NCI-H446 treated with DMSO at 0.1 percent for 48 hours (cell line): ENCODE data around the gene SORCS2.

Source experiments
- DNase-seq: peaks from one replicate; lab custom pipeline; 2025; lab: John Stamatoyannopoulos, UW

The SORCS2 gene

DNA sequence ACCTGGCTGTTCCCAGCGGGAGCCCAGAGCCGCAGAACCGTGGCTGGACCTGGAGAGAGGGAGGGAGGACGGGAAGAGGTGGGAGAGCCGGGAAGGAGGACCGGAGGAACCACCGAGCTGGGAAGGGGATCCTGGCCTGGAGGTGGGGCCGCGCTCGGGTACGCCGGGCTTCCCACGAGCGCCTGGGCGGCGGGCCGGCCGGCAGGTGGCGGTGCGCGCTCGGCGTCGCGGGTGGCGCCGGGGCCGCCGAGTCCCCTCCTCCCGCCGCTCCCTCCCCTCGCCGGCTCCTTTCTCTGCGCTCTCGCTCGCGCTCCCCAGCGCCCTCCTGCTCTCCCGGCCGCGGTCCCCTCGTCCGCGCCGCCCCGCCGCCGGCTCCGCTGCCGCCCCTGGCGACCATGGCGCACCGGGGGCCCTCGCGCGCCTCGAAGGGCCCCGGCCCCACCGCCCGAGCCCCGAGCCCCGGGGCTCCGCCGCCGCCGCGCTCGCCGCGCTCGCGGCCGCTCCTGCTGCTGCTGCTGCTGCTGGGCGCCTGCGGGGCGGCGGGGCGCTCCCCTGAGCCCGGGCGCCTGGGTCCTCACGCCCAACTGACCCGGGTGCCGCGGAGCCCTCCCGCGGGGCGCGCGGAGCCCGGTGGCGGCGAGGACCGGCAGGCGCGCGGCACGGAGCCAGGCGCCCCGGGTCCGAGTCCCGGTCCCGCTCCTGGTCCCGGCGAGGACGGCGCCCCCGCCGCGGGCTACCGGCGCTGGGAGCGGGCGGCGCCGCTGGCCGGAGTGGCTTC is at the start of gene SORCS2:
TSS of gene SORCS2 (plus strand) at position 287 of the 778 bp plus-strand sequence.
- no peak for DNase-seq

DNA sequence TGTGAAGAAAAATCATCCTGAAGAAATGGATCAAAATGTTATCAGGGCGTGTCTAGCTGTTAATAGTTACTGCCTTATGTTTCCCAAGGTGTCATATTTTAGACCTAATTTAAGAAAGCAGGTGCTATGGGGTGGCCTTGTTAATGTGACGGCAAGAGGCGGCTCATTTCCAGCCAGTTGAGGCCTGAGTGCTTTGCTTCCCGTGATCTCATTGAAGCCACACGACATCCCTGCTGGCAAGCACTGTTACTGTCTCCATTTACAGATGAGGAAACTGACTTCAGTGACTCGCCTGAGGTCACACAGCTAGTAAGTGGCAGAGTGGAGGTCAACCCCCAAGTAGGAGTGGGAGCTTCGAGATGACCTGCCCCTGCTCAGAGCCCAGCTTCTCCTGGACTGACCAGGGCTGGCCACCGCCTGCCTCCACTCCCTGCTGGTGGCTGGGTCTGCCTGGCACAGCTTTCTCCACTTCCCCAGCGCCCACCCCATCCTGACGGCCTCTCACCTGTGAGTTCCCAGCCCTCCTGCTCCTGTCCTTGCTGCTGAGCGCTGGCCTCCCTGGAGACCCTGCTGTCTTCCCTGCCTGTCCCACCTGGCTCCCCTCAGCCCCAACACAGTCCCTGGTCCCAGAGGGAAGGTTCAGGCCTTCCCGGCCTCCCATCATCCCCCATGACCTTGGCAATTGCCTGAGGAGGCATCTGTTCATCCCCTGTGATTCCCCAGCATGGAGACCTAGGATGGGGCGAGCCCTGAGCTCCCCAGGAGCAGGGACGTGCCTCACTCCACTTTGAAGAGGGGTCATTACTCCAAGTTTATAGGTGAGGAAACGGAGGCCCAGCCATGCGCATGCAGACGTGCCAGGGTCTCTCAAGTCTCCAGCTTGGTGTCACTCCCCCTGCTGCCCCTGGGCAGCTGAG is 47.7 kb upstream of the SORCS2 start:
- no peak for DNase-seq

DNA sequence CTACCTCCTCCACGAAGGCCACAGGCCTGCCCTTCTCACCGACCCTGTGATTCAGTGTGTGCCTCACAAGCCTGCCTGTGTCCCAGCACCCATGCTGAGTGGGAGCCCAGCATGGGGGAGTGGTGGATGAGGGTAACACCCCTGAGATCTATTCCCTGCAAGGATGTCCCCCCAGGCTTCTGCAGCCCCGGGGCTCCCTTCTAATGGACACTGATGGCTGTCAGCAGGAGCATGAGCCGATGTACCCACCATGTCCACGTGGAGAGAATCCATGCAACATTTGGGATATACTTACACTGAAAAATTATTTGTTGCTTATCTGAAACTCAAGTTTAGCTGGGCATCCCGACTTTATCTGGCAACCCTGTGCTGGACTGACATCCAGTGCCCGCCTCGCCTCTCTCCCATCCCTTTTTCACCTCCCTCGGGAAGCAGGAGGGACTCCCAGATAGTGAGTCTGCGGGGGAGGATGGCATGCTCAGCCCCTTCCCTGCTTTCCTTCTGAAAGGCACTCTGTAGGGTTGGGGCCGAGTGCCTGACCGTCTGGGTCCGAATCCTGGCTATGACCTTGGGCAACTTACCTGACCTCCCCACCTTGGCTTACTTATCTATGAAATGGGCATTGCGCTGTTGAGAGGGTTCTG is 46.9 kb upstream of the SORCS2 start:
- no peak for DNase-seq

GRCh38 chr4:7146059-7146785 is 46.1 kb upstream of the SORCS2 start:
- DNase-seq: no peak

- DNase-seq: no peak
Observed at GRCh38 chr4:7146786-7147115, 45.6 kb upstream of the SORCS2 start.

DNA sequence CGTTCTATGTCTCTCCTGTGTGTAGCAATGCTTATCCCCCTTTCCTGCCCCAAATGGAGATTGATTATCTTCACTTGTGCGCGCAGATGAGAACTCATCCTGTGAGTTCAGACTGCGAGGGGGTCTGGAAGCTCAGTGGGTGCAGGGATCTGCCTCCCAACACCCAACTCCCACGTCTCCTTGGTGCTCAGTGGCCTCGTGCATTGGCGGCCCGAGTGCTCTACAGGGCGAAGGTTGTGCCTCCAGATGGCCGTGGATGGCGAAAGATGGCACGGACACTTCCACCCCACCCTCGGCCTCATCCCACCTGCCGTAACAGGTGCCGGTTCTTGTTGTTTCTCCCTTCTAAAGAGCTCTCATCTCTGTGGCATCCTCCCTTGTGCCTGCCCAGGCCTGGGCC is 45.1 kb upstream of the SORCS2 start:
- no peak for DNase-seq

GRCh38 chr4:7147661-7148310 is 44.6 kb upstream of the SORCS2 start:
- DNase-seq: no peak

- no peak for DNase-seq
Observed at GRCh38 chr4:7148337-7148736, 44.0 kb upstream of the SORCS2 start.

DNA sequence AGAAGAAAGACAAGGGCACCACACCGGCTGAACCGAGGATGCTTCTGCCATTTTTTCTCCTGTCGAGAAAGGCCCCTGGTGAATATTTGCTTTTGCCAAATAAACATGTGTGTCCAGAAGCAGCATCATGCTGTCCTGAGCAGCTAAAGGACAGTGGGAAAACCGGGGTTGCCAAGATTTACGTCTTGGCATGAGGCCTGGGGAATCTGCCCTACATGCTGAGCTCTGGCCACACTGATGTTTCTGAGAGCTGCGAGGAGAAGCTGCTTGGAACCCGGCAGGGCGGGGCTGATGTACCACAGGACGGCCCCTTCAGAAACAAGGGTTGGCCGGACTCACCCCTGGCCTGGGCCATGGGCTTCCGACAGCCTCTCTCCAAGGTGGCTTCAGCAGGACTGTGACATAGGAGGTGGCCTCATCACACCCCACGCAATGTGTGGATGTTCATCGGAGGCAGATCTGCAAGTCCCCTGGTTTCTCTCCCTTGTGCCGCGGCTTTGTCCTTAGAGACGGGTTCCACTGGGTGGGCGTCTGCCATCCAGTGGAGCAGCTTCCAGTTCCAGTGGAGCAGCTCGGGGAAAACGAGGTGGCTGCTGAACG is 42.2 kb upstream of the SORCS2 start:
- DNase-seq: no peak

DNA sequence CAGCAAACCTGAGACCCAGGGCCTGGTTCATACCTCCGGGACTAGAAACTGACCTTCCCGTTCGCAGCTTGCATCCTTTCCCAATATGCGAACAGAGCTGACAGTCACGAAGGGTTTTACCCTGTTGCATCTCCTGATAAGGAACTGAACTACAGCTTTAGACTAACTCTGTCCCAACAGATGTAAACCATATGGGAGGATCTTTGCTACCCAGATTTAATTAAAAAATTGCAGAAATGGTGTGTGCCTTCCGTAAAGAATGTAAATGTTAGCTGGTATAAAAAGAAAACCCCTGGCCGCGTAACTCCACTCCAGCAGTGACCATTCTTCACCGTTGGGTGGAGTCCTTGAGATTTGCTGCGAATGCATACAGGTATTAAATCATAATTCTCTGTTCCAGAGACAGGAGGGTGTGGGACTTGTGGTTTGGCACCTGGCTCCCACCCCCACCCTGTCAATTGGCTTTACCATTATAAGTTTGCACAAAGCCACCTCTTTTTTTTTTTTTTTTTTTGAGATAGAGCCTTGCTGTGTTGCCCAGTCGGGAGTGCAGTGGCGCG is 40.6 kb upstream of the SORCS2 start:
- DNase-seq: no peak

- no peak for DNase-seq
Observed at GRCh38 chr4:7153711-7154110, 38.6 kb upstream of the SORCS2 start.

DNA sequence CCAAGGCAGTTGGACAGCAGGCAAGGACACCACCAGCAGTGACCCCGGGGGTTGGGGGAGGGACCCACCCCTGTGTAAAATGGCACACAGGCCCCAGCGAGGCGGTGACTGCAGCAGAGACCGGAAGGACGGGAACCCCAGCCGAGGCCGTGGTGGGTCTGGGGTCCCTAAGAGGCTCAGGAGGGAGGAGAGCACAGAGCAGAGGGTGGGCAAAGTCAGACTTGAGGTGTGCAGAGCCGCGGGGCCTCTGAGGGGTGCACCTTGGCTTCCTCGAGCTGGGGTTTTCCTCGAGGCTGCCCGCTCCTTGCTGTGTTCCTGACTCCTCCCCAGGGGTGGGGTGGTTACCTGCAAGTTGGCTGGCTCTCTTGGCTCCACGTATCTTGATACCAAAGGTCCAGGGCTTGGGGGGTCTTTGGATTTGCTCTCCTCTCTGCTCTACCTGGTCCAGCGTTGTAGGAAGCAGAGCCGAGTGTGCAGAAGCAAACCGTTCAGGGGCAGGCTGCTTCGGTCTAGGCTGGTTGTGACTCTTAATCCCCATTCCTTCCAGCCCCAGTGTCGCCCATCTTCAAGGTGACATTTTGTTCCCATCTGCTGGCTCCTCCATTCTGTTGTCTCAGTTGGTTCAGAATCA is 37.9 kb upstream of the SORCS2 start:
- no peak for DNase-seq

GRCh38 chr4:7155590-7156071 is 36.7 kb upstream of the SORCS2 start:
- no peak for DNase-seq

- no peak for DNase-seq
Observed at GRCh38 chr4:7156328-7156727, 36.0 kb upstream of the SORCS2 start.

DNA sequence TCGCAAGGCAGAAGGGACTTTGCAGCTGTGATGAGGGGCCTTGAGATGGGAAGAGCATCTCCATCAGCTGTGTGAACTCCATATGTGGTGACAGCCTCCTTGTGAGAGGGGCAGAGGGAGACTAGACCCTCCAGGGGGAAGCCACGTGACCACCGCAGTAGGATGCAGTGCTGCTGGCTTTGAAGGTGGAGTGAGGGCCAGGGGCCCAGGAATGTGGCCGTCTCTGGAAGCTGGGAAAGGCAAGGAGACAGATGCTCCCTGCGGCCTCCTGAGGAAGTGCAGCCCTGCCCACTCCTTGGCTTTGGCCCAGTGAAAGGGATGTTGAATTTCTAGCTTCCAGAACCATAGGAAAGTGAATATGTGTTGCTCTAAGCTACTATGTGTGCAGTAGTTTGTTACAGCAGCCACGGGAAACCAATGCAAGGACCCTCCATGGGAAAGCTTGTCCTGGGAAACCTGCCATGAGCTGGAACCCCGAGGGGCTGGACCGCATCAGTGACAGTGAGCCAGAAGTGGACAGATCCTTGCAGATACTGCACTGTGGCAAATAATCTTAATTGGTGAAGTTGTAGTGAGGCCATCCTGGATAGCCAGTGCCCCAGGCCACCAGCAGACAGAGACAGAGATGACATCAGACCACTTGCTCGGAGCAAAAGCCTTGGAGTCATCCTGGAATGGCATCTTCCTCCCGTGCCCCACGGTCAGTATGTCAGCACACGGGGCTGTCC is 35.4 kb upstream of the SORCS2 start:
- no peak for DNase-seq

GRCh38 chr4:7157666-7158065 is 34.7 kb upstream of the SORCS2 start:
- DNase-seq: no peak

GRCh38 chr4:7158081-7158750 is 34.1 kb upstream of the SORCS2 start:
- DNase-seq: no peak

DNA sequence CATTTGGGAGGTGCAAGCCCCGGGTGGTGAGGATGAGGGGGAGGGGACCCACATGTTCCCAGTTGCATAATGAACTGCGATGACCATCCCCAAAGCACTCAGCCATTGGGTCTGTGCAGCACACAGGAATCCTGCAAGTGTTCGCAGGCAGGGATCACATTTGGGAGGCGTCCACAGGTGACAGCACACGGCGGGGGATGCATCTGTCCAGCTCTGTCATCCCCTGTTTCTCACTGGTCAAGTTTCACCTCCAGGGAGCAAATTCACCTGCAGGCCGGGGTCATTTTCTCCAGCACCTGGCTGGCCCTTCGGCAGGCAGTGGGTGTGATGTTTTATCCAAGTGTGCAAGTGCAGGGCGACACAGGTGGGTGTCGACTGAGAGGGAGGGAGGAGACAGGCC is 33.3 kb upstream of the SORCS2 start:
- DNase-seq: no peak

DNA sequence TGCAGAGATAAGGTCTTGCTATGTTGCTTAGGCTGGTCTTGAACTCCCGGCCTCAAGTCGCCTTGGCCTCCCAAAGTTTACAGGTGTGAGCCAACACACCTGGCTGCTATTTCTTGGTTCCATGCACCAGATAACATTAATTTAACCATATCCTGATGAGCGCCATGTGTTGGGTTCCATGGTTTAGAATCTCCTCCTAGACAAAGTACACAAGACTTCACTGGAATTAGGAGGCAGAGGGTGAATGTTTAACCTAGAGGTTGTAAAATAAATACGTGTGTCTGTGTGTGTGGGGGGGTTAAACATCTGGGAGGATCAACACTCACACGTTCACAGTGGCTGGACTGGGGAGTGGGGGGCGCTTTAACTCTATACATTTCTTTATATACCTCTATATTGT is 32.4 kb upstream of the SORCS2 start:
- no peak for DNase-seq
